ENCODE measurements around the gene JPT1.

- TF ChIP-seq CTCF (IDR thresholded peaks at IDR 0.05), result no peak
- TF ChIP-seq POLR2A (IDR thresholded peaks at IDR 0.05), result no peak
- no peak for TF ChIP-seq EP300 (IDR thresholded peaks at IDR 0.05)
Measured at GRCh38 chr17:75153780-75154194, 525 bp downstream of the JPT1 start.
